GM12878 (cell line): Measurements from ENCODE around the gene CORO7. TPM values are rescaled to one million over a fixed set of nuclear protein-coding genes. Genes with fewer than 3 reads are reported as not detected.

Source experiments
- ATAC-seq: fragments of 200-7000 bp; cut with Tn5 transposase; 3 replicates; pipeline ENCODE4 v1.9.1; 2020; ENCODE audit warnings: mild to moderate bottlenecking, moderate library complexity
- BruUV-seq: library from RNA; stranded (reverse); fragments of 400-500 nt; replicated peaks from 2 replicates; lab custom pipeline; 2021; lab: Mats Ljungman, UMichigan
- CTCF ChIA-PET: fragments of 300-600 bp; sonication (Branson Sonifier 250); formaldehyde crosslinking; extraction: SDS; loops from one replicate; lab custom pipeline; 2021; ENCODE audit warnings: inconsistent platforms; lab: Yijun Ruan, JAX
- POLR2A ChIA-PET: fragments of 350-600 bp; formaldehyde crosslinking; extraction: SDS; loops from one replicate; lab custom pipeline; 2021; ENCODE audit warnings: inconsistent platforms; lab: Charles Lee
- RAD21 ChIA-PET: fragments of 300-600 bp; sonication (Branson Sonifier 250); formaldehyde crosslinking; loops from one replicate; lab custom pipeline; 2023; ENCODE audit warnings: antibody characterized with exemption; ENCODE audit not compliant: unreplicated experiment; lab: Charles Lee
- SMC1A ChIA-PET: fragments of 300-600 bp; sonication (Branson Sonifier 250); formaldehyde crosslinking; loops from one replicate; lab custom pipeline; 2023; ENCODE audit not compliant: unreplicated experiment, uncharacterized antibody; lab: Charles Lee
- DNase-seq: peaks from one replicate; pipeline ENCODE4 v3.0.0-alpha.2; 2011; ENCODE audit warnings: low read depth, low spot score
- FAIRE-seq: peaks from 3 replicates; lab custom pipeline; 2011; peaks lifted over from hg19 to GRCh38; lab: Jason Lieb, UNC
- H2AFZ ChIP-seq: 2 replicates; pipeline ENCODE4 v1.6.0; 2011; ENCODE audit warnings: low read depth, low read length, control low read depth; ENCODE audit not compliant: control insufficient read depth
- H3K27ac ChIP-seq: 2 replicates; pipeline ENCODE4 v1.5.1; 2011; ENCODE audit warnings: control low read depth; ENCODE audit not compliant: control insufficient read depth, insufficient read depth
- H3K27me3 ChIP-seq, 2 experiments: replicated peaks in 1 of 2; 2 replicates each; pipeline versions ENCODE4 v1.6.0 to v1.6.1; 2011; ENCODE audit warnings: low read length in 1 of 2; ENCODE audit not compliant: control insufficient read depth in 2 of 2, insufficient read depth in 2 of 2
- H3K36me3 ChIP-seq, 2 experiments: 2 replicates each; pipeline ENCODE4 v1.5.1; 2011; ENCODE audit warnings: low read length in 1 of 2; ENCODE audit not compliant: control insufficient read depth in 2 of 2, insufficient read depth in 2 of 2
- H3K4me1 ChIP-seq: 2 replicates; pipeline ENCODE4 v1.6.1; 2011; ENCODE audit warnings: mild to moderate bottlenecking, low read length, moderate library complexity, mixed read lengths; ENCODE audit not compliant: control insufficient read depth, insufficient read depth
- H3K4me2 ChIP-seq: 2 replicates; pipeline ENCODE4 v1.6.0; 2011; ENCODE audit warnings: control low read depth; ENCODE audit not compliant: control insufficient read depth, insufficient read depth
- H3K4me3 ChIP-seq: fragments of 200-600 bp; sonication (generic); 2 replicates; pipeline ENCODE4 v1.5.1; 2016
- H3K79me2 ChIP-seq: 2 replicates; pipeline ENCODE4 v1.6.0; 2011; ENCODE audit warnings: low read length; ENCODE audit not compliant: control insufficient read depth, insufficient read depth
- H3K9ac ChIP-seq: 2 replicates; pipeline ENCODE4 v1.8.0; 2011; ENCODE audit warnings: low read length, control low read depth, mixed read lengths; ENCODE audit not compliant: control insufficient read depth, insufficient read depth
- H3K9me3 ChIP-seq: replicated peaks from 3 replicates; pipeline ENCODE4 v1.5.1; 2011; ENCODE audit warnings: mild to moderate bottlenecking, low read length; ENCODE audit not compliant: control insufficient read depth, insufficient read depth
- H4K20me1 ChIP-seq: 2 replicates; pipeline ENCODE4 v1.6.0; 2011; ENCODE audit not compliant: control insufficient read depth, insufficient read depth
- BHLHE40 ChIP-seq, 2 experiments: fragments of 450-650 bp in 1 of 2; IDR thresholded peaks; 2 replicates each; pipeline ENCODE4 v1.6.1; 2011 to 2017; ENCODE audit warnings: low read depth in 2 of 2, borderline replicate concordance in 1 of 2, improper control_type of control experiment in 1 of 2, low read length in 1 of 2, mild to moderate bottlenecking in 1 of 2
- BRCA1 ChIP-seq: IDR thresholded peaks from 2 replicates; pipeline ENCODE4 v1.6.1; 2011; ENCODE audit warnings: low read depth, low read length, improper control_type of control experiment
- EP300 ChIP-seq, 2 experiments: fragments of 150-350 bp in 1 of 2; IDR thresholded peaks; 2 replicates each; pipeline ENCODE4 v1.6.1; 2011 to 2012; ENCODE audit warnings: low read depth in 2 of 2, low read length in 2 of 2, borderline replicate concordance in 1 of 2, improper control_type of control experiment in 1 of 2, inconsistent platforms in 1 of 2; ENCODE audit not compliant: control insufficient read depth in 1 of 2
- NFXL1 ChIP-seq: fragments of 450-650 bp; IDR thresholded peaks from 2 replicates; pipeline ENCODE4 v1.6.1; 2017; ENCODE audit warnings: antibody characterized with exemption, mild to moderate bottlenecking, borderline replicate concordance
- PAX8 ChIP-seq: fragments of 450-650 bp; IDR thresholded peaks from 2 replicates; pipeline ENCODE4 v1.6.1; 2017; ENCODE audit warnings: mild to moderate bottlenecking, moderate library complexity
- SMAD5 ChIP-seq: IDR thresholded peaks from 2 replicates; pipeline ENCODE4 v1.6.1; 2016; ENCODE audit warnings: antibody characterized with exemption, low read depth
- SMARCA5 ChIP-seq: fragments of 450-650 bp; IDR thresholded peaks from 2 replicates; pipeline ENCODE4 v1.6.1; 2017; ENCODE audit warnings: mild to moderate bottlenecking
- SP1 ChIP-seq: IDR thresholded peaks from one replicate; pipeline ENCODE4 v1.6.1; 2011; ENCODE audit warnings: low read depth, low read length
- ZSCAN29 ChIP-seq: fragments of 450-650 bp; IDR thresholded peaks from 2 replicates; pipeline ENCODE4 v1.6.1; 2017; ENCODE audit warnings: mild to moderate bottlenecking, moderate library complexity
- WGBS: methylation state at CpG from one replicate; pipeline ENCODE4 v1.1.6; 2016; ENCODE audit warnings: low lambda C conversion rate; ENCODE audit not compliant: insufficient replicate concordance, insufficient coverage; ENCODE audit errors: missing lambda C conversion rate; 5-methylcytosine and 5-hydroxymethylcytosine counted together
- in situ Hi-C: fragments of 300-500 bp; cut with MboI; formaldehyde crosslinking; loops from 9 replicates; pipeline ENCODE4 v1.14.3; 2018; ENCODE audit warnings: mixed read lengths
- intact Hi-C: fragments of 100-400 bp; cut with micrococcal nuclease; formaldehyde crosslinking; loops from one replicate; pipeline ENCODE4 v1.14.2; 2022; ENCODE audit not compliant: unreplicated experiment
- polyA plus RNA-seq, 11 experiments: library from polyadenylated mRNA; depleted of rRNA in 4 of 11; unstranded in 6 of 11; stranded (reverse) in 5 of 11; fragments of >200 nt; fragmentation: Nextera tagmentation in 4 of 11; fragmentation: Illumina TruSeq in 1 of 11; extraction: Ambion mirVana in 4 of 11; extraction: Trizol in 1 of 11; gene quantifications; 1 replicate in 1 of 11; 2 replicates in 10 of 11; pipeline versions ENCODE4 v1.2.1 to v1.2.3, GENCODE V29; 2011 to 2016; ENCODE audit warnings: inconsistent platforms in 2 of 11, missing spikeins in 2 of 11, low read depth in 1 of 11
- total RNA-seq, 4 experiments: library from RNA; depleted of rRNA in 3 of 4; stranded (reverse); fragments of >200 nt in 3 of 4; fragmentation: Illumina TruSeq in 1 of 4; extraction: Trizol in 1 of 4; gene quantifications; 2 replicates each; pipeline versions ENCODE4 v1.2.1 to v1.2.3, GENCODE V29; 2013 to 2021
- TF ChIP-seq, protein P1 (sequence below): fragments of 150-350 bp; IDR thresholded peaks from 2 replicates; pipeline ENCODE4 v1.6.1; 2014; ENCODE audit warnings: mild to moderate bottlenecking, low read depth, low read length
- TF ChIP-seq, protein P2 (sequence below): fragments of 450-650 bp; IDR thresholded peaks from 2 replicates; pipeline ENCODE4 v1.6.1; 2014; ENCODE audit warnings: mild to moderate bottlenecking
- TF ChIP-seq, protein P3 (sequence below): IDR thresholded peaks from 2 replicates; pipeline ENCODE4 v1.6.1; 2011; ENCODE audit warnings: low read depth, low read length, improper control_type of control experiment, borderline replicate concordance
- TF ChIP-seq, protein P4 (sequence below): fragments of 450-650 bp; IDR thresholded peaks from 2 replicates; pipeline ENCODE4 v1.6.1; 2016; ENCODE audit warnings: mild to moderate bottlenecking
- TF ChIP-seq, protein P5 (sequence below): IDR thresholded peaks from 2 replicates; pipeline ENCODE4 v1.6.1; 2012; ENCODE audit warnings: mild to moderate bottlenecking, low read depth, low read length

The CORO7 gene
- total and polyA plus RNA-seq, 10 of the 15 experiments (the other 5 are each of a cell fraction or from before 2014, with no cell fraction given): 0.64 to 89.2 (median 43.7) TPM

DNA sequence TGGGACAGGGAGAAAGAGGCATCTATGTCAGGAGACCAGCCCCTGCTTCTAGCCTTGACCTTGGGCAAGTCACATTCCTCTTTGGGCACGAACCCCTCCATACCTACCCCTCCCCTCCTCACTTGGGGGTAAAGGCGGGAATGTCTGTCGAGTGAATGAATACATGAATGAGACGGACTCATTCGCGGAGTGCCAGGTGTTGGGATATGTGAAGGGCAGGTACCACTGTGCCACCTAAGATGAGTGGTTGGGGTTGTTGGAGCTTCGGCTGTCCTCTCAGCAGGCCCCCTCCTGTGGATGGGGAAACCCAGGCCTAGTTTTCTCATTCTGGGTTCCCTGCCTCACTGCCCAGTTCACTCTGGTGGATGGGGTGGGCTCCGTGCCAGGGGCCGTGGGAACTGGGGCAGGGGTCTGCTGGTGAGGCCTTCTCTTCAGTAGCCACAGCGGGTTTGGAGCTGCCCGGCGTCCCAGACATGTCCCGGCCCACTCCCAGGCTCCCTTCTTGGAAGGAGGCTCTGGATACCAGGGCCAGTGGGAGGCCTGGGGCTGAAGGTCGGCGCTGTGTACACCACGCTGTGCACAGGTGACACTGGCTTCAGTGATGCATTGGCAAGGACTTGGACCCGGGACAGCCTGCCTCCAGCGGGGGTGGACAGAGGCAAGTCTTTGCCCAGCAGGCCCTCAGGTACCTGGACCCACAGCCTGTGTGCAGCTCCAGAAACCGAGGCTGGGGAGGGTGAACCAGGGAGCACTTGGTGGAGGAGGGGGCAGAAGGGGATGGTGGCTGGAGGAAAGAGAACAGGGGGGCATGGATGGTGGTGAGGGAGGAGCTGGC lies 94.9 kb downstream of the CORO7 start:
- no peak for DNase-seq
- intact Hi-C loops: no loop called here
- Histone ChIP-seq H3K79me2 (no peaks in the 10 kb centered on the region), H3K27me3 (no peaks in the 10 kb centered on the region), H4K20me1 (no peaks in the 10 kb centered on the region), H3K4me2 (no peak overlapping the region), H3K4me3 (no peak overlapping the region), H3K9me3 (no peaks in the 10 kb centered on the region), H2AFZ (no peak overlapping the region), H3K4me1 (peaks cover 14% of the 10 kb centered on the region), H3K27ac (no peak overlapping the region), H3K36me3 (no peaks in the 10 kb centered on the region), H3K9ac (no peak overlapping the region)
- ChIA-PET POLR2A (no interaction called here), SMC1A (no interaction called here), RAD21 (no interaction called here), CTCF (interaction anchor here (12.1 kb wide), 1 partner anchor 32 kb away, joined by 145 read pairs; no protein-coding TSS in a partner anchor)
- no peak for ATAC-seq
- FAIRE-seq: no peak
- in situ Hi-C loops: no loop called here
- no TSS peak for BruUV-seq
- WGBS: 68% methylated on average over 19 of the region's 19 CpGs
- TF ChIP-seq BRCA1: no peak
- no peak for TF ChIP-seq BHLHE40 (IDR thresholded peaks at IDR 0.05; ENCODE audit: borderline replicate concordance in 1 of 2, low read depth in 2 of 2, low read length in 1 of 2)
- TF ChIP-seq, protein P1, sequence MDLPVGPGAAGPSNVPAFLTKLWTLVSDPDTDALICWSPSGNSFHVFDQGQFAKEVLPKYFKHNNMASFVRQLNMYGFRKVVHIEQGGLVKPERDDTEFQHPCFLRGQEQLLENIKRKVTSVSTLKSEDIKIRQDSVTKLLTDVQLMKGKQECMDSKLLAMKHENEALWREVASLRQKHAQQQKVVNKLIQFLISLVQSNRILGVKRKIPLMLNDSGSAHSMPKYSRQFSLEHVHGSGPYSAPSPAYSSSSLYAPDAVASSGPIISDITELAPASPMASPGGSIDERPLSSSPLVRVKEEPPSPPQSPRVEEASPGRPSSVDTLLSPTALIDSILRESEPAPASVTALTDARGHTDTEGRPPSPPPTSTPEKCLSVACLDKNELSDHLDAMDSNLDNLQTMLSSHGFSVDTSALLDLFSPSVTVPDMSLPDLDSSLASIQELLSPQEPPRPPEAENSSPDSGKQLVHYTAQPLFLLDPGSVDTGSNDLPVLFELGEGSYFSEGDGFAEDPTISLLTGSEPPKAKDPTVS: no peak
- no peak for TF ChIP-seq SMARCA5
- TF ChIP-seq, protein P2, sequence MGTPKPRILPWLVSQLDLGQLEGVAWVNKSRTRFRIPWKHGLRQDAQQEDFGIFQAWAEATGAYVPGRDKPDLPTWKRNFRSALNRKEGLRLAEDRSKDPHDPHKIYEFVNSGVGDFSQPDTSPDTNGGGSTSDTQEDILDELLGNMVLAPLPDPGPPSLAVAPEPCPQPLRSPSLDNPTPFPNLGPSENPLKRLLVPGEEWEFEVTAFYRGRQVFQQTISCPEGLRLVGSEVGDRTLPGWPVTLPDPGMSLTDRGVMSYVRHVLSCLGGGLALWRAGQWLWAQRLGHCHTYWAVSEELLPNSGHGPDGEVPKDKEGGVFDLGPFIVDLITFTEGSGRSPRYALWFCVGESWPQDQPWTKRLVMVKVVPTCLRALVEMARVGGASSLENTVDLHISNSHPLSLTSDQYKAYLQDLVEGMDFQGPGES: no peak
- TF ChIP-seq PAX8: no peak
- TF ChIP-seq, protein P3, sequence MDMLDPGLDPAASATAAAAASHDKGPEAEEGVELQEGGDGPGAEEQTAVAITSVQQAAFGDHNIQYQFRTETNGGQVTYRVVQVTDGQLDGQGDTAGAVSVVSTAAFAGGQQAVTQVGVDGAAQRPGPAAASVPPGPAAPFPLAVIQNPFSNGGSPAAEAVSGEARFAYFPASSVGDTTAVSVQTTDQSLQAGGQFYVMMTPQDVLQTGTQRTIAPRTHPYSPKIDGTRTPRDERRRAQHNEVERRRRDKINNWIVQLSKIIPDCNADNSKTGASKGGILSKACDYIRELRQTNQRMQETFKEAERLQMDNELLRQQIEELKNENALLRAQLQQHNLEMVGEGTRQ: no peak
- no peak for TF ChIP-seq SMAD5
- TF ChIP-seq NFXL1: no peak
- TF ChIP-seq EP300 (IDR thresholded peaks at IDR 0.05; ENCODE audit: borderline replicate concordance in 1 of 2, control insufficient read depth in 1 of 2, low read depth in 2 of 2, low read length in 2 of 2): no peak
- no peak for TF ChIP-seq ZSCAN29
- TF ChIP-seq, protein P4, sequence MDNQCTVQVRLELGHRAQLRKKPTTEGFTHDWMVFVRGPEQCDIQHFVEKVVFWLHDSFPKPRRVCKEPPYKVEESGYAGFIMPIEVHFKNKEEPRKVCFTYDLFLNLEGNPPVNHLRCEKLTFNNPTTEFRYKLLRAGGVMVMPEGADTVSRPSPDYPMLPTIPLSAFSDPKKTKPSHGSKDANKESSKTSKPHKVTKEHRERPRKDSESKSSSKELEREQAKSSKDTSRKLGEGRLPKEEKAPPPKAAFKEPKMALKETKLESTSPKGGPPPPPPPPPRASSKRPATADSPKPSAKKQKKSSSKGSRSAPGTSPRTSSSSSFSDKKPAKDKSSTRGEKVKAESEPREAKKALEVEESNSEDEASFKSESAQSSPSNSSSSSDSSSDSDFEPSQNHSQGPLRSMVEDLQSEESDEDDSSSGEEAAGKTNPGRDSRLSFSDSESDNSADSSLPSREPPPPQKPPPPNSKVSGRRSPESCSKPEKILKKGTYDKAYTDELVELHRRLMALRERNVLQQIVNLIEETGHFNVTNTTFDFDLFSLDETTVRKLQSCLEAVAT: no peak
- TF ChIP-seq, protein P5, sequence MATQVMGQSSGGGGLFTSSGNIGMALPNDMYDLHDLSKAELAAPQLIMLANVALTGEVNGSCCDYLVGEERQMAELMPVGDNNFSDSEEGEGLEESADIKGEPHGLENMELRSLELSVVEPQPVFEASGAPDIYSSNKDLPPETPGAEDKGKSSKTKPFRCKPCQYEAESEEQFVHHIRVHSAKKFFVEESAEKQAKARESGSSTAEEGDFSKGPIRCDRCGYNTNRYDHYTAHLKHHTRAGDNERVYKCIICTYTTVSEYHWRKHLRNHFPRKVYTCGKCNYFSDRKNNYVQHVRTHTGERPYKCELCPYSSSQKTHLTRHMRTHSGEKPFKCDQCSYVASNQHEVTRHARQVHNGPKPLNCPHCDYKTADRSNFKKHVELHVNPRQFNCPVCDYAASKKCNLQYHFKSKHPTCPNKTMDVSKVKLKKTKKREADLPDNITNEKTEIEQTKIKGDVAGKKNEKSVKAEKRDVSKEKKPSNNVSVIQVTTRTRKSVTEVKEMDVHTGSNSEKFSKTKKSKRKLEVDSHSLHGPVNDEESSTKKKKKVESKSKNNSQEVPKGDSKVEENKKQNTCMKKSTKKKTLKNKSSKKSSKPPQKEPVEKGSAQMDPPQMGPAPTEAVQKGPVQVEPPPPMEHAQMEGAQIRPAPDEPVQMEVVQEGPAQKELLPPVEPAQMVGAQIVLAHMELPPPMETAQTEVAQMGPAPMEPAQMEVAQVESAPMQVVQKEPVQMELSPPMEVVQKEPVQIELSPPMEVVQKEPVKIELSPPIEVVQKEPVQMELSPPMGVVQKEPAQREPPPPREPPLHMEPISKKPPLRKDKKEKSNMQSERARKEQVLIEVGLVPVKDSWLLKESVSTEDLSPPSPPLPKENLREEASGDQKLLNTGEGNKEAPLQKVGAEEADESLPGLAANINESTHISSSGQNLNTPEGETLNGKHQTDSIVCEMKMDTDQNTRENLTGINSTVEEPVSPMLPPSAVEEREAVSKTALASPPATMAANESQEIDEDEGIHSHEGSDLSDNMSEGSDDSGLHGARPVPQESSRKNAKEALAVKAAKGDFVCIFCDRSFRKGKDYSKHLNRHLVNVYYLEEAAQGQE: no peak
- TF ChIP-seq SP1: no peak
